ENCODE measurements around the gene C12orf43. TPM values are rescaled to one million over a fixed set of nuclear protein-coding genes. Genes with fewer than 3 reads are reported as not detected.

The C12orf43 gene
- total RNA-seq, 4 donors from 2014 or later, result 7.8 to 18.6 (median 12.9) TPM

DNA sequence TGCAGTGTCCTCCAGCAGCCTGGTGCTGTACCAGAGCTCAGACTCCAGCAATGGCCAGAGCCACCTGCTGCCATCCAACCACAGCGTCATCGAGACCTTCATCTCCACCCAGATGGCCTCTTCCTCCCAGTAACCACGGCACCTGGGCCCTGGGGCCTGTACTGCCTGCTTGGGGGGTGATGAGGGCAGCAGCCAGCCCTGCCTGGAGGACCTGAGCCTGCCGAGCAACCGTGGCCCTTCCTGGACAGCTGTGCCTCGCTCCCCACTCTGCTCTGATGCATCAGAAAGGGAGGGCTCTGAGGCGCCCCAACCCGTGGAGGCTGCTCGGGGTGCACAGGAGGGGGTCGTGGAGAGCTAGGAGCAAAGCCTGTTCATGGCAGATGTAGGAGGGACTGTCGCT is 15.2 kb downstream of the C12orf43 start:
- TF ChIP-seq, protein P1, sequence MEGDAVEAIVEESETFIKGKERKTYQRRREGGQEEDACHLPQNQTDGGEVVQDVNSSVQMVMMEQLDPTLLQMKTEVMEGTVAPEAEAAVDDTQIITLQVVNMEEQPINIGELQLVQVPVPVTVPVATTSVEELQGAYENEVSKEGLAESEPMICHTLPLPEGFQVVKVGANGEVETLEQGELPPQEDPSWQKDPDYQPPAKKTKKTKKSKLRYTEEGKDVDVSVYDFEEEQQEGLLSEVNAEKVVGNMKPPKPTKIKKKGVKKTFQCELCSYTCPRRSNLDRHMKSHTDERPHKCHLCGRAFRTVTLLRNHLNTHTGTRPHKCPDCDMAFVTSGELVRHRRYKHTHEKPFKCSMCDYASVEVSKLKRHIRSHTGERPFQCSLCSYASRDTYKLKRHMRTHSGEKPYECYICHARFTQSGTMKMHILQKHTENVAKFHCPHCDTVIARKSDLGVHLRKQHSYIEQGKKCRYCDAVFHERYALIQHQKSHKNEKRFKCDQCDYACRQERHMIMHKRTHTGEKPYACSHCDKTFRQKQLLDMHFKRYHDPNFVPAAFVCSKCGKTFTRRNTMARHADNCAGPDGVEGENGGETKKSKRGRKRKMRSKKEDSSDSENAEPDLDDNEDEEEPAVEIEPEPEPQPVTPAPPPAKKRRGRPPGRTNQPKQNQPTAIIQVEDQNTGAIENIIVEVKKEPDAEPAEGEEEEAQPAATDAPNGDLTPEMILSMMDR (IDR thresholded peaks at IDR 0.05; ENCODE audit: low read depth), result no peak

DNA sequence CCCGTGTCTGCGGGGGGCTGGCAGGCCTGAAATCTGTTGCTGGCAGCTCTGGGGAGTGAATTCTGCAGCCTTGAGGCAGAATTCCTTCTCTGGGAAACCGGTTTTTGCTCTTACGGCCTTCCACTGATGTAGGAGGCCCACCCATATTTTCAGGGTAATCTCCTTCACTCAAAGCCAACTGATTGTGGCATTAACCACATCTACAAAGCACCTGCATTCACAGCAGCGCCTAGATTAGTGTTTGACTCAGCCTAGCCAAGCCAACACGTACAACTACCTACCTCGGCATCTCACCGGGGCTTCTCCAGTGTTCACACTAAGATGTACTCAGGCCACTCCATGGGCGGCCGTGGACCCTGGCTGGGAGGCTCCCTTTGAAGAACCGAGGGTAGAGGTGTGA is 15.8 kb downstream of the C12orf43 start:
- TF ChIP-seq, protein P1 (IDR thresholded peaks at IDR 0.05; ENCODE audit: low read depth), result no peak

DNA sequence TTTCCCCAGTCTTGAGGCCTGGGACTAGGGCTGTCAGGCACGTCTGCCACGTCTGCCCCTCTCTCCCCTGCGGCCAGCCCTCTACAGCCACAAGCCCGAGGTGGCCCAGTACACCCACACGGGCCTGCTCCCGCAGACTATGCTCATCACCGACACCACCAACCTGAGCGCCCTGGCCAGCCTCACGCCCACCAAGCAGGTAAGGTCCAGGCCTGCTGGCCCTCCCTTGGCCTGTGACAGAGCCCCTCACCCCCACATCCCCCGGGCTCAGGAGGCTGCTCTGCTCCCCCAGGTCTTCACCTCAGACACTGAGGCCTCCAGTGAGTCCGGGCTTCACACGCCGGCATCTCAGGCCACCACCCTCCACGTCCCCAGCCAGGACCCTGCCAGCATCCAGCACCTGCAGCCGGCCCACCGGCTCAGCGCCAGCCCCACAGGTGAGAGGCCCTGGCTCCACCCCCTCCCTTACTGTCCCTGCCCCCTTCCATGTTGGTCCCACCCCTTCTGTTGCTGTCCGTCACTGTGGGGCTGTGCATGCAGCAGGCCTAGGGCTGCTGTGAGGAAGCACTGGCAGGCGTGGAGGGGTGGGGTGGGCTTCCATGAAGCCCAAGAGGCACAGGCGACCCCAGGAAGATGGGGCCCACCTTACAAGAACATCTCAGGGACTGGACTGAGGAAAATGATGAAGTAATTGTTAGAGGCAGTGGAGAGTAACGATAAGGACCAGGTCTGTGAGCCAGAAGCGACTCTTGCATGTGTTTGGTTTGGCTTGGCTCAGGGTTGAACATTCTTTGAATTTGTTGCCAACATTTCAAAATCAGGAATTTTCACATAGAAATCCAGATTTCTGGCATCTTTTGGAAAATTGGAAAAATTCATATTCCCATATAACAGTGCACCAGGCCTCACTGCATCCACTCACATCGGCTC is 16.8 kb downstream of the C12orf43 start:
- TF ChIP-seq, protein P1 (IDR thresholded peaks at IDR 0.05; ENCODE audit: low read depth), result no peak

DNA sequence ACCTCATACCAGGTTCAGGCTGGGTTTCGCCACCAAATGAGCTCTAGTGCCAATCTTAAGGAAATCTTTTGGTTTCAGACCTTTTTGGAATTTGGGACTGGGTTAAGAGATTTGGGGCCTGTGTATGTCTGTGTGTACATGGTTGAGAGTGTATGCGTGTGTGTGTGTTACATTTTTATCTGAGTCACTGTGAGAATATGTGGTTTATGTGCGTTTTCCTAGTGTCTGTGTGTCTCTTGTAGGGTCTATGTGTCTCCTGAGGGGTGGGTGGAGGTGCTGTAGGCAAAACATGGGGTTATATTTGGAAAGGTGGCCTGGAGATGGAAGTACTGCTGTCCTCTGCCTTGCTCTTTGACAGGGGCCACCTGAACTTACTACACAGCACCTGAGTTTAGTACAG is 17.9 kb downstream of the C12orf43 start:
- TF ChIP-seq, protein P1 (IDR thresholded peaks at IDR 0.05; ENCODE audit: low read depth), result no peak

DNA sequence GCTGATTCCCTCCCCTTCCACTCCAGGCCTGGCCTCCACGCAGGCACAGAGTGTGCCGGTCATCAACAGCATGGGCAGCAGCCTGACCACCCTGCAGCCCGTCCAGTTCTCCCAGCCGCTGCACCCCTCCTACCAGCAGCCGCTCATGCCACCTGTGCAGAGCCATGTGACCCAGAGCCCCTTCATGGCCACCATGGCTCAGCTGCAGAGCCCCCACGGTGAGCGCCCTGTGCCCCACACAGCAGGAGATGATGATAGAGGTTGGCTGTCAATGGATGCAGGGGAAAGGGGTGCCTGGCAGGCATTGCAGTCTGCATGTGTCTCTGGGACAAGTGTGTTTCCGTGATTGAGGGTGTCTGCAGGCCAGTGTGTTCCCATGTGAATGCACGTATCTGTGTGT is 18.8 kb downstream of the C12orf43 start:
- TF ChIP-seq, protein P1 (IDR thresholded peaks at IDR 0.05; ENCODE audit: low read depth), result no peak

DNA sequence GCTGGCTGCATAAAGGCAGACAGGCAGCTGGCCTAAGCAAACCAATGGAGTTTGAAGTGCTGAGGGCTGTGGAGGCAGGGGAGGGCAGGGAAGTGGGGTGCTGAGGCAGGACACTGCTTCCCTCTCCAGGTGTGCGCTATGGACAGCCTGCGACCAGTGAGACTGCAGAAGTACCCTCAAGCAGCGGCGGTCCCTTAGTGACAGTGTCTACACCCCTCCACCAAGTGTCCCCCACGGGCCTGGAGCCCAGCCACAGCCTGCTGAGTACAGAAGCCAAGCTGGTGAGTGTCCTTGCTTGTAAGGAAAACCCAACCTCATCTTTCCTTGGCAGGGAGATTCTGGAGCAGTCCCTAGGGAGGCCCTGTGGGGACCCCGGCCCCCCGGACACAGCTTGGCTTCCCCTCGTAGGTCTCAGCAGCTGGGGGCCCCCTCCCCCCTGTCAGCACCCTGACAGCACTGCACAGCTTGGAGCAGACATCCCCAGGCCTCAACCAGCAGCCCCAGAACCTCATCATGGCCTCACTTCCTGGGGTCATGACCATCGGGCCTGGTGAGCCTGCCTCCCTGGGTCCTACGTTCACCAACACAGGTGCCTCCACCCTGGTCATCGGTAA is 20.0 kb downstream of the C12orf43 start:
- TF ChIP-seq, protein P1 (IDR thresholded peaks at IDR 0.05; ENCODE audit: low read depth), result no peak

DNA sequence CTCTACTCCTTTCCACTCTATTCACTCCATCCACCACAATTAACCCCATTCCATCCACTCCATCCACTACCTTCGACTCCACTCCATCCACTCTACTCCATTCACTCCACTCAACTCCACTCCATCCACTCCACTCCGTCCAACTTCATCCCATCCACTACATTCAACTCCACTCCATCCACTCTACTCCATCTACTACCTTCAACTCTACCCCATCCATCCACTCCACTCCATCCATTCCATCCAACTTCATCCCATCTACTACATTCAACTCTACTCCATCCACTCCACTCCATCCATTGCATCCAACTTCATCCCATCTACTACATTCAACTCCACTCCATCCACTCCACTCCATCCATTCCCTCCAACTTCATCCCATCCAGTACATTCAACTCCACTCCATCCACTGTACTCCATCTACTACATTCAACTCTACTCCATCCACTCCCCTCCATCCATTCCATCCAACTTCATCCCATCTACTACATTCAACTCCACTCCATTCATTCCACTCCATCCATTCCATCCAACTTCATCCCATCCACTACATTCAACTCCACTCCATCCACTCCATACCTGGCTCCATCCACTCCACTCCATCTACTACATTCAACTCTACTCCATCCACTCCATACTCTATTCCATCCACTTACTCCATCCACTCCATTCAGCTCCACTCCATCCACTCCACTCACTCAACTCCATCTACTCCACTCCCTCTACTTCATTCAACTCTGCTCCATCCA is 21.5 kb downstream of the C12orf43 start:
- TF ChIP-seq, protein P1 (IDR thresholded peaks at IDR 0.05; ENCODE audit: low read depth), result no peak

Data from subcutaneous adipose tissue (tissue), 4 donors.